ENCODE data around the gene ENPEP. TPM values are rescaled to one million over a fixed set of nuclear protein-coding genes. Genes with fewer than 3 reads are reported as not detected.

ENPEP gene
- total RNA-seq, 4 donors from 2014 or later: 7.5 to 30.3 (median 15.7) TPM

DNA sequence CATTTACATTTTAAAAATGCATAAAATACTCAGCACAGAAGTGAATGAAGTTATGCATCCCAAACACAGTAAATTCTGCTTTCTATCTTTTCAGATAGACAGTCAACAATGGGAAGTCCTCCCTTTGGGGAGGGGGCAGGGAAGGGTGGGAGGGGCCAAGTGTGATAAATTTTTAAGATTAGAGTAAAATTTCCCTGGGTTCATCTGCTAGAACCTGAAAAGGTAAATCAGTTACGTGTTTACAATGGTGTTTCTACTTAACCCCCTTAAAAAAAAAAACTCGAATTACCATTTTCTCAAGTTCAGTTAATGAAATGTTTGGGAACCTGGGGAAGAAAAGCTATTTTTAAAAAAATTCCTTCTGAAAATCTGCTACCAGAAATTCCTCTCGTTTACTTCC, 137.8 kb downstream of the ENPEP start:
- ATAC-seq (ENCODE audit: low FRiP score): no peak
- no peak for TF ChIP-seq CTCF (IDR thresholded peaks at IDR 0.05)
- DNase-seq (ENCODE audit: low spot score): no peak

DNA sequence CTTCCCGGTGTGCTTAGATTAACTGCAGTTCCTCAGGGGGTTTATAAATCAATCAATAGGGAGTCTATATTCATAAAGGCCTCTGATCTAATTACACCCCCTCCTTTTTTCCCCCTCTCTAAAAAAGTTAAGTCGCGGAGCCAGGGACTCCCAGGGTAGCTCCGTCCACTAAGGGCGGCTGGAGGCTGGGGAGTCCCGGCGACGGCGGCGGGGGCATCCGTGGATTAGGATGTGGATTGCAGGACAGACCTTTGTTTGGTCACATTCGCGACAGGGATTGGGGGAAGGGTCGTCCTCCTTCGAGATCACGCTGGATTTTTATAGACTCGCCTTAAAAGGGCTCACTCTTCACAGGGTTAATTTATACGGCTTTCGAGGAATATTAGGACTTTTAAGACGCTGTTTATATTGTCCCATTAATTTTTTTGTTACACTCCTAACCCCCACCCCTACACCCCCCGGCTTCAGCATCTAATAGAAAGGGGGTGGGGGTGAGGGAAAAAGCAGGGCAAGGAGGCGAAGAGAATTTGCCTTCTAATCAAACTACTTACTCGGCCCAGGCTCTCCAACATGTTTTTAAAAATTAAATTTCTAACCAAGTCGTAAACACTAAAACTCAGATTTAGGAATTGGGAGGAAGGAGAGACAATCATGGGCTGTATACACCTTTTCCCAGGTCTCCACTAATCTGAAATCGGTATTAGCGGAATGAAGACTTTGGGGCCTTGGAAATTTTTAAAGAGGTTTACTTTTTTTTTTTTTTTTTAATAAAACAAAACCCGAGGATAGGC, 138.4 kb downstream of the ENPEP start:
- TF ChIP-seq CTCF (IDR thresholded peaks at IDR 0.05): no peak
- DNase-seq (ENCODE audit: low spot score) (no peak), ATAC-seq (ENCODE audit: low FRiP score) (no peak)

Small RNA genes within 50 kb of the gene (small RNA-seq; reads per million reads assigned to genes)
- not detected for gene RF00494

Other genes starting within 250 kb of the ENPEP start
- gene PITX2, start 146.9 kb downstream of the ENPEP start, total RNA-seq: under 1 TPM in 2 of 4 donors, not detected in 2; 0.28 to 0.36 TPM